DMS53 treated with DMSO at 0.1 percent for 48 hours (cell line): ENCODE results near the gene MORN1.

Experiments
- DNase-seq: peaks from one replicate; lab custom pipeline; 2025; ENCODE audit not compliant: unreplicated experiment; lab: John Stamatoyannopoulos, UW

MORN1 gene

GRCh38 chr1:2353551-2354438 lies 37.6 kb downstream of the MORN1 start:
- no peak for DNase-seq

GRCh38 chr1:2352897-2353550 lies 38.3 kb downstream of the MORN1 start:
- no peak for DNase-seq

- no peak for DNase-seq
Measured at GRCh38 chr1:2352341-2352896, 38.9 kb downstream of the MORN1 start.

GRCh38 chr1:2351723-2352122 lies 39.6 kb downstream of the MORN1 start:
- no peak for DNase-seq

GRCh38 chr1:2350911-2351655 lies 40.3 kb downstream of the MORN1 start:
- no peak for DNase-seq

GRCh38 chr1:2350501-2350900 lies 40.9 kb downstream of the MORN1 start:
- no peak for DNase-seq

GRCh38 chr1:2349806-2350205 lies 41.5 kb downstream of the MORN1 start:
- DNase-seq, result no peak

GRCh38 chr1:2348346-2349325 lies 42.7 kb downstream of the MORN1 start:
- DNase-seq, result no peak

- DNase-seq, result no peak
Measured at GRCh38 chr1:2347896-2348295, 43.5 kb downstream of the MORN1 start.

GRCh38 chr1:2347409-2347785 lies 44.0 kb downstream of the MORN1 start:
- no peak for DNase-seq

GRCh38 chr1:2346691-2347408 lies 44.5 kb downstream of the MORN1 start:
- DNase-seq, result no peak

- no peak for DNase-seq
Measured at GRCh38 chr1:2345297-2346075, 45.9 kb downstream of the MORN1 start.

GRCh38 chr1:2344744-2345296 lies 46.5 kb downstream of the MORN1 start:
- DNase-seq, result no peak

GRCh38 chr1:2344121-2344681 lies 47.2 kb downstream of the MORN1 start:
- DNase-seq, result no peak

GRCh38 chr1:2343023-2343935 lies 48.1 kb downstream of the MORN1 start:
- DNase-seq, result no peak

- DNase-seq, result no peak
Measured at GRCh38 chr1:2342384-2343022, 48.9 kb downstream of the MORN1 start.
